Measurements from ENCODE around the gene SLC6A16.

GRCh38 chr19:49356382-49356781 is 31.4 kb upstream of the SLC6A16 start:
- TF ChIP-seq EZH2phosphoT487 (IDR thresholded peaks at IDR 0.05; ENCODE audit: low read depth, severe bottlenecking, unreplicated experiment) (no peak), CTCF (IDR thresholded peaks at IDR 0.05; ENCODE audit: poor library complexity) (no peak)

All from hepatocyte (in vitro differentiated cells).